Stimulated activated naive CD8-positive, alpha-beta T cell treated with anti-CD3 and anti-CD28 coated beads, Interleukin-15, amount 100 ng/mL, for 72 hours (primary cell): ENCODE results near the gene ZDHHC20.
A peak's percentile ranks its signal among the peaks of the same experiment; 100 is the strongest.

ENCODE experiments used
- ATAC-seq: fragments of 150-1000 bp; cut with Tn5 transposase; 2 replicates; pipeline ENCODE4 v1.10.0; 2021; ENCODE audit warnings: mild to moderate bottlenecking, moderate library complexity
- DNase-seq, 2 donors: peaks; one replicate each; pipeline ENCODE4 v3.0.0; 2021 to 2022
- H3K27ac Mint-ChIP-seq, 2 donors: one replicate each; pipeline ENCODE4 v1.8.0; 2022; ENCODE audit warnings: mild to moderate bottlenecking in 2 of 2, mixed read lengths in 2 of 2, moderate library complexity in 2 of 2
- H3K27me3 Mint-ChIP-seq: one replicate; pipeline ENCODE4 v1.8.0; 2022; ENCODE audit warnings: mixed read lengths
- H3K4me1 Mint-ChIP-seq: one replicate; pipeline ENCODE4 v1.8.0; 2022; ENCODE audit warnings: mild to moderate bottlenecking, mixed read lengths
- H3K4me3 Mint-ChIP-seq, 2 donors: one replicate each; pipeline ENCODE4 v1.8.0; 2022; ENCODE audit warnings: mild to moderate bottlenecking in 2 of 2, mixed read lengths in 2 of 2, moderate library complexity in 1 of 2
- H3K9me3 Mint-ChIP-seq, 2 donors: one replicate each; pipeline ENCODE4 v1.8.0; 2022; ENCODE audit warnings: mixed read lengths in 2 of 2

The ZDHHC20 gene

GRCh38 chr13:21328836-21329477 is 130.1 kb downstream of the ZDHHC20 start:
- ATAC-seq = peak; percentile 62
- H3K27ac Mint-ChIP-seq = peak overlapping the region in 1 of 2 donors; percentile 53

DNA sequence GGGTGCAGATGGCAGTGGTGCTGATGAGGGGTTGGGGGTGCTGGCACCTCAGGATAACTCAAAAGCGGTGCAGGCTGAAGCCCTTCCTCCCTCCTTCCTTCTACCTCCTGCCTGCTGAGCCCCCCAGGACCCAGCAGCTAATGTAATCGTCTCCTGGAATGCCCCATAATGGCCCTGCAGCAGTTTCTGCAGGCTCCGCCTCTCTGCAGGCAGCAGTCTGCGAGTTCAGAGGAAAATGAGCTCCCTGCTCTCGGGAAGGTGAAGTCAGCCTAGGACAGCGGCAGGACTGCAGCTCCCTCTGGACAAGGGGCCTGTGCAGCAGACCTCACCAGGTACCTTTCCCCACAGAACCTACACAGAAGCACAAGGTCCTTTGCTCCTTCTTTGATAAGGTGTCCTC is 130.9 kb downstream of the ZDHHC20 start:
- no peak for ATAC-seq
- H3K27ac Mint-ChIP-seq = no peak overlapping the region
- H3K4me1 Mint-ChIP-seq = peaks cover 20% of the 10 kb centered on the region
- no peak for DNase-seq
- H3K4me3 Mint-ChIP-seq = peak overlapping the region in 1 of 2 donors; percentile 27
- no peaks in the 10 kb centered on the region for H3K9me3 Mint-ChIP-seq
- no peaks in the 10 kb centered on the region for H3K27me3 Mint-ChIP-seq

More at GRCh38 chr13:21328836-21329477, 130.1 kb downstream of the ZDHHC20 start:
- Mint-ChIP-seq H3K4me1 (peaks cover 20% of the 10 kb centered on the region), H3K9me3 (no peaks in the 10 kb centered on the region), H3K4me3 (peak overlapping the region in 1 of 2 donors; percentile 49), H3K27me3 (no peaks in the 10 kb centered on the region)
- peak in 1 of 2 donors; percentile 32 for DNase-seq

DNA sequence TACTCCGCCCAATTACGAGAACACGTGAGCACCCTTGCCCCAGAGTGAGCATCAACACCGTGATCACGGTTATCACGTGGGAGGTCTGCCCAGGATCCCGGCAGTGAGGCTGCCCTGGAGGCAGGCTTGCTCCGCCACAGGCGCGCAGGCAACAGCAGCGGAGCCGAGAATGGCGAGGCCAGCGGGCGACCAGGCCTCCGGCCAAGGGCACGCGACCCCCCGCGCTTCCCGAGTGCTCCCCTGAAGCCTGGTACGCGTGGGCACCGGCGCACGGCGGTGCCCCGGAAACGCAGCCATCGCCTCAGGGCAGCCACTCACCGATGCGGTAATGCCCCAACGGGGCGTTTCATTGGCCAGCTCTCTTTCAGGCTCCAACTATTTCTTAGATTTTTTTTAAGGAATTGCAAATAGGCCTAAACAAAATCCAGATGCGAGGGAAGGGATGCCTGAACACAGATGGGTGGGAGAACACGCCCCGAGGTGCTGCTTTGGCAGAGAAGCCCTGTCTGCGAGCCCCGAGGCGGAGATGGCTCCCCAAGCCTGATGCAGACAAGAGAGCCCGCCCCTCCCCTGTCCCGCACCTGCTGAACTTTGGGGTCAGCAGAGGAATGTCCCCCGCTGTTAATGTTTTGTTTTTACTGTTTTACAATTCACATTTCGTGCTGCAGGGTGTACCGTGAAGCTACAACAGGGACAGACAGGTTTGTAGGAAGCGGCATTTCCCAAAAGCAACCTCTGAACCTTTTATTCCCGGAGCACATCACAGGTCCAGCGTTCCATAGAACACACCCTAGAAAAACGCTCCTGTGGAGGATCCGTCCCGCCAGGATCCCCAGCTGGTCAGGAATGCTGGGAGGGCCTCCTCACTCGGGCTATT is 132.7 kb downstream of the ZDHHC20 start:
- H3K4me1 Mint-ChIP-seq = peaks cover 20% of the 10 kb centered on the region
- ATAC-seq (peak; percentile 66), DNase-seq (peak in 1 of 2 donors; percentile 26)
- no peak overlapping the region for H3K27ac Mint-ChIP-seq
- H3K9me3 Mint-ChIP-seq = no peaks in the 10 kb centered on the region
- H3K27me3 Mint-ChIP-seq = no peaks in the 10 kb centered on the region
- peak overlapping the region in 1 of 2 donors; percentile 71 for H3K4me3 Mint-ChIP-seq

DNA sequence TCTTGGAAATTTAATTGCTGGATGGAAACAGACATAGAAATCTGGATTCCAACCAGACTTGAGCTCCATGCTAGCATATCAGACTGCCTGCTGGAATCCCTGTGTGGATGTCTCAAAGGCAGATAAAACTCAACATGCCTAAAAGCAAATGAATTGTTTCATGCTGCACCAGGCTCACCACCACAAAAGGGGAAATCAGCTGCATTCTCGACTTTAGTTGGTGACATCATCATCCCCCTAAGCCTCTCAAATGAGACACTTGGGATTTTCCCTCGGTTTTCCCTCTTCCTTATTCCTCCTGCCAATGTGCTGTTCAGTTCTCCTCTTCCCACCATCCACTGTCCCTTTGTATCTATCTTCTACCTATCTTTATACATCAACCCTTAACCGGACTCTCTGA is 134.3 kb downstream of the ZDHHC20 start:
- H3K27me3 Mint-ChIP-seq = no peaks in the 10 kb centered on the region
- H3K27ac Mint-ChIP-seq = no peak overlapping the region

DNA sequence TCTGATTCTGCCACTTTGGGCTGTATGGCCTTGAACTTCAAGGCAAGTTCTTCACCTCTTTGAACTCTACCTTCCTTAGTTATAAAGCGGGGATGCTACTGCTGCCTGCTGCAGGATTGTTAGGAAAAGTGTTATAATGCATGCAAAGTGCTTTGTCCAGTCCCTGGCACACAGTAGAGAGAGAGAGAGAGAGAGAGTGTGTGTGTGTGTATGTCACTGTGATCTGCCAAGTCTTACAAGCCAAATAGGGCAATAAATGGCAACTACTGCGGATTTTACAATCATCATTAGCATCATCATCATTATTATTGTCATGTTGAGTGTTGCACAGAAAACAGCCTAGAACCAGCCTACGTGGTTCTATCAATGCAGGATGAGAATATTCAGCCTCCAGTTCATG is 136.1 kb downstream of the ZDHHC20 start:
- Mint-ChIP-seq H3K9me3 (no peaks in the 10 kb centered on the region), H3K27me3 (no peaks in the 10 kb centered on the region), H3K27ac (no peak overlapping the region), H3K4me1 (peaks cover 6% of the 10 kb centered on the region), H3K4me3 (no peak overlapping the region)
- DNase-seq = no peak
- ATAC-seq = no peak

More for the DNA sequence above, 134.3 kb downstream of the ZDHHC20 start:
- peak overlapping the region in 1 of 2 donors; percentile 17 for H3K4me3 Mint-ChIP-seq
- DNase-seq (no peak), ATAC-seq (no peak)
- no peaks in the 10 kb centered on the region for H3K9me3 Mint-ChIP-seq
- peaks cover 20% of the 10 kb centered on the region for H3K4me1 Mint-ChIP-seq
